NCI-H146 (cell line): ENCODE results near the gene CORO6.

Experiments used
- DNase-seq: peaks from one replicate; lab custom pipeline; 2025; lab: John Stamatoyannopoulos, UW

Gene CORO6

DNA sequence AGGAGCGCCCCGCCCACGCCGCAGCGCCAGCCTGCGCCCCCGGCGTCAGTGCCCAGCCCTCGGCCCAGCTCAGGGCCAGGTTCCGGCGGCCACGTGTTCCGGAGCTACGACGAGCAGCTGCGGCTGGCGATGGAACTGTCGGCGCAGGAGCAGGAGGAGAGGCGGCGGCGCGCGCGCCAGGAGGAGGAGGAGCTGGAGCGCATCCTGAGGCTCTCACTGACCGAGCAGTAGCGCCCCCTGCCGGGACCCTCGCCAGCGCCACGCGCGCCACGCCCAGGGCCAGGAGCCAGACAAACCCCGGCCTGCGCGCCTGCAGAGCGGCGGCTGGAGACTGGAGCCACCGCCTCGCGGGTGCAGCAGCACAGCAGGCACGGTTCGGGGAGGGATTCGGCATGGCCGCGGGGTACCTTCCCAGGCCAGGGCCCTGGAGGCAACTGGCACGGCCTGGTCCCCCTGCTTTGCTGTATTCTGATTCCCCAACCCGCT, 9.3 kb downstream of the CORO6 start:
- DNase-seq = no peak

DNA sequence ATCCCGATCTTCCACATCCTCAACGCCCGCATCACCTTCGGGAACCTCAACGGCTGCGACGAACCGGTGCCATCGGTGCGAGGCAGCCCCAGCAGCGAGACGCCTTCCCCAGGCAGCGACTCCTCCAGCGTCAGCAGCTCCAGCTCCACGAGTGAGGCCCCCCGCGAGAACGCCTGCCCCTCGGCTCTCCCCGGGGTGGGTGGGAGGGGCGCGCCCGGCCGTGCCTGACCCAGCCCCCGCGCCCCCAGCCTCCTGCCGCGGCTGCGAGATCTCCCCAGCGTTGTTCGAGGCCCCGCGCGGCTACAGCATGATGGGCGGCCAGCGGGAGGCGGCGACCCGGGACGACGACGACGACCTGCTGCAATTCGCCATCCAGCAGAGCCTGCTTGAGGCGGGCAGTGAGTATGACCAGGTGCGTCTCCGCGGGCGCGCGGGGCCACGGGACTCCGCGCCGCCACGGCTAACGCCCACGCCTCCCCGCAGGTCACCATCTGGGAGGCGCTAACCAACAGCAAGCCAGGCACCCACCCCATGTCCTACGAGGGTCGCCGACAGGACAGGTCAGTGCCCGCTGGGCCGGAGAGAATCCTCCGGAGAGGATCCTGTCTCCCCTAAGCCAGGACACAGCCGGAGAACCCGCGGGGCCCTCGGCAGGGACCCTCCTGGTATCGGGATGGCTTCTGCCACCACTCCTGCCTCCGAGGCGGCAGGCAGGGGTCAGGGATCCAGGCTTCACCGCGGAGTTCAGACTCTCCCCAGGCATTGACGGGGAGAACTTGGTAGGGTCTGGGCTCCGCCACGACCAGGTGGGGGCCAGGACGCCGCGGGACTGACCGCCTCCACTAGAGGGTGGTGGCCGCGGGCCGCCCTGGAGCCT, 10.1 kb downstream of the CORO6 start:
- no peak for DNase-seq

DNA sequence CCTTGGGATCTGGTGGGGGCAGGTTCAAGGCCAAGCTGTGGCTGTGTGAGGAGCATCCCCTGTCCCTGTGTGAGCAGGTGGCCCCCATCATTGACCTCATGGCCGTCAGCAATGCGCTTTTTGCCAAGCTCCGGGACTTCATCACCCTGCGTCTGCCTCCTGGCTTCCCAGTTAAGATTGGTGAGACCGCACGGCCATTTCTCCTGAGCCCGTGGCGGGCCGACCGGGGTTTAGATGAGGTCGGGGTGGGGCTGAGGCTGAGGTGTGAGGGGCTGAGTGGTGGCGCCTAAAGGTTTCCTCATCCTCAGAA, 10.7 kb downstream of the CORO6 start:
- DNase-seq = no peak

DNA sequence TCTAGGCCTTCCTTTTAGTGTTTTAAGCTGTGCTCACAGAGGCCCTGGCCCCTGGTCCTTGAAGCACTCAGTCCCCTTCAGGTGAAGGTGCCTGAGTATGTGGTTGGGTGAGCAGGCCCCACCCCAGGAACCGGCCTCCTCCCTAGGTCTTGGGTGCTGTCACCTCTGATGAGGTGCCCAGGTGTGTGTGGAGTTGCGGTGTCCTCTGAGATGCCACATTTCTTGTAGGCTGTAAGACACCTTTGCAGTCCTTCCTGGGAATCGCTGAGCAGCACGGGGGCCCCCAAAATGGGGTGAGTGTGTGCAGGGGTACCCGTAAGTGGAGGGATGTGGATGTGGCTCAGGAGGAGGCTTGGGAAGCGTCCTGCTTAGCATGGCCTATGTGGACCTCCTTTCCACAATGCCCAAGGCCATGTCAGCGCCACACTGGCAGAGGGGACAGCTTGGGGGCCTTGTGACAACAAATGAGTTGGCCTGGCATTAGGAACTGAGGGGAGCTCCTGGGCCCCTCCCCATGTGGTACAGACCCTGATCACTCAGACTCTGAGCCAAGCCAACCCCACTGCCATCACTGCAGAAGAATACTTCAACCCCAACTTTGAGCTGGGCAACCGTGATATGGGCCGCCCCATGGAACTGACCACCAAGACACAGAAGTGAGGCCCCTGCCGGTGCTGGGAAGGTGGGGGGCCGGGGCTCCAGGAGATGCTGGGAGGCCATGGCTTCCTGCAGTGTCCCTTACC, 11.2 kb downstream of the CORO6 start:
- no peak for DNase-seq

DNA sequence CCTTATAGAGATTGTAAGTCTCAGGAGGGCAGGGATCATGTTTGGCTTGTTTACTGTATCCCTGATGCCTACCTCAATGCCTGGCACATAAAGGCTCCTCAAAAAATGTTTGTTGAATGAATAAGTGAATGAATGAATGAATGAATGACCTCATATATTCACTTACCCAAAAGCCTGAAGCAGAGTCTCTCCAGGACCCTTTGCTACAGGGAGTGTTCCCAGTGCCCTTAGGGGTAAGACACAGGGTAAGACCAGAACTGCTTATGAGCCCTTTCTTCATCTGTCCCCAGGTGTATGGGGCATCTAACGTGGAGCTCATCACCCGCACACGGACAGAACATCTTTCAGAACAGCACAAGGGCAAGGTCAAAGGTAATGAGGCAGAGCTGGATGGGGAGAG, 12.3 kb downstream of the CORO6 start:
- no peak for DNase-seq

DNA sequence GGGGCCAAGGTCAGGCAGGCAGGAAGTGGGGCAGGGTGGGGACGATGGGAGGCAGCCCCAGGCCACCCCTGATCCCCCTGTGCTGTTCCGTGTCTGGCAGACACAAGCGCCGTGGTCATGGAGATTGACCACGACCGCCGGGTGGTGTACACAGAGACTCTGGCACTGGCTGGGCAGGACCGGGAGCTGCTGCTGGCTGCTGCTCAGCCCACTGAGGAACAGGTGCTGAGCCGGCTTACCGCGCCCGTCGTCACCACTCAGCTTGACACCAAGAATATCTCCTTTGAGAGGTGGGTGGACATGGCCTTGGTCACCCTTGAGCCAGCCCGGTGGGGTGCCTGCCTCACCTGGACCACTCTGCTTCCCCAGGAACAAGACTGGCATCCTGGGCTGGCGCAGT, 13.7 kb downstream of the CORO6 start:
- DNase-seq = no peak

DNA sequence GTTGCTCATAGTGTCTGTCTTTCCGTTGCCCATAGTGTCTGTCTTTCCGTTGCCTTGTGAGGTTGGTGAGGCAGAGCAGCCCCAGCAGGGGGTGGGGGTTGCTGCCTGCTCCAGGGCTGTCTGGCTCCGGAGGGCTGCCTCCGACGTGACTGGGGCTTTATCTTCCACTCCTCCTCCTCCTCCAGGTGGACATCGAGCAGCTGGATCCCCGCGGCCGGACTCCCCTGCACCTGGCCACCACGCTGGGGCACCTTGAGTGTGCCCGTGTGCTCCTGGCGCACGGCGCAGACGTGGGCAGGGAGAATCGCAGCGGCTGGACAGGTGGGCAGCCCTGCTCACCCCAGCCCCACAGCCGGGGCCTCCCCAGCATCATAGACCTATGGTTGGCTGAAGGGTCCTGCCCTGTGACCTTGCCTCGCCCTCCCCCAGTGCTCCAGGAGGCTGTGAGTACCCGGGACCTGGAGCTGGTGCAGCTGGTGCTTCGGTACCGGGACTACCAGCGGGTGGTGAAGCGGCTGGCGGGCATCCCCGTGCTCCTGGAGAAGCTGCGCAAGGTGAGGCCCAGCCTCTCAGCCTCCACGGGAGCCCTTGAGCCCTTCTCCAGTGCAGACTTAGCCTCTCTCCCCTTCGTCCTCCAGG, 15.0 kb downstream of the CORO6 start:
- DNase-seq = no peak

DNA sequence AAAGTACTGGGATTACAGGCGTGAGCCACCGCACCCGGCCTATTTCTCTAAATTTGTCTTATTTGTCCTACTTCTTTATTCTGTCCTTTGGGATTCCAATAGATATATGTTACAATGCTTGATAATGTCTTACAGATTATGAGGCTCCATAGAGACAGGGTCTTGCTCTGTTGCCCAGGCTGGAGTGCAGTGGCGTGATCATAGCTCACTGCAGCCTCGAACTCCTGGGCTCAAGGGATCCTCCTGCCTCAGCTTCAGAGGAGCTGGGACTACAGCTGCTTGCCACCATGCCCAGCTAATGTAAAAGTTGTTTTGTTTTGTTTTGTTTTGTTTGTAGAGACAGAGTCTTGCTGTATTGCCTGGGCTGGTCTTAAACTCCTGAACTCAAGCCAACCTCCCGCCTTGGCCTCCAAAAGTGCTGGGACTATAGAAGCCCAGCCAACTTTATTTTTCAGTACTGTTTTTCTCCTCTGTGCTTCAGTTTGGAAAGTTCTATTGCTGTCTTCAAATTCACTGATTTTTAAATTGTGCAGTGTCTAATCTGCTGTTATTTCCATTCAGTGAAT, 19.5 kb downstream of the CORO6 start:
- DNase-seq = no peak

DNA sequence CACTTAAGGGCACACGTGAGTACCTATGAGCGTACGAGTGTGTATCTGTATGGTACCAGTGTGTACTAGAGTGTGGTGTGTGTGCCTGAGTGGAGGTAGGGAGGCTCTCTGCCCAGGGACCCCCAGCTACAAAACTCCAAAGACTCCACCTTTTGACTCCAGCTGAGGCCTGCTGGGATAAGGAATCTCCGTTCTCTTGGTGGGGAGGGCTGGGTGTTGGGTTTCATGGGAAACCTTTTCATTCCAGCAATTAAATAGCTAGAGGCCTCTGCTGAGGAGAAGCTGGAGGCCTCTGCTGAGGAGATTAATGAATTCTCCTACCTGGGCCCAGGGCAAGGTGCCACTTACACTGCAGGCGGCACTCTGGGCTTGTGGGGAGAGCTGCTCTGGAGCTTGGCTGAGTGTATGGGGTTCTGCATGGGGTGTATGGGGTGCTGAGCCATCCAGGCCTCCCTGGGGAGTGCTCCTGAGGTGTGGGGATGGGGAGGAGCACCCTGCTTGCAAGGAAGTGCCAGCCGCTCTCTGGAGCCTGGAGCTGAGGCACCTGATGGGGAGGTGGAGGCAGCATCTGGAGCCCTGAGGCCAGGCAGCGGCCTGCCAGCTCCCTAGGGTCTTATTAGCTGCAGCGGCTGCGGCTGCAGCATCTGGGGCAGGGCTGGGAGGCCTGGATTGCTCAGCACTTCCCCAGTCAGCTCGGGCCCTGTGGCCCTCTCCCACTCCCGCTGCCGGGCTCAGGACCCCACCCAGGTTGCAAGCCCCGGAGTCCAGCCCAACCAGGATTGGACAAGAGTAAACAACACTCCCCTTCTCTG, 25.1 kb downstream of the CORO6 start:
- DNase-seq = no peak

DNA sequence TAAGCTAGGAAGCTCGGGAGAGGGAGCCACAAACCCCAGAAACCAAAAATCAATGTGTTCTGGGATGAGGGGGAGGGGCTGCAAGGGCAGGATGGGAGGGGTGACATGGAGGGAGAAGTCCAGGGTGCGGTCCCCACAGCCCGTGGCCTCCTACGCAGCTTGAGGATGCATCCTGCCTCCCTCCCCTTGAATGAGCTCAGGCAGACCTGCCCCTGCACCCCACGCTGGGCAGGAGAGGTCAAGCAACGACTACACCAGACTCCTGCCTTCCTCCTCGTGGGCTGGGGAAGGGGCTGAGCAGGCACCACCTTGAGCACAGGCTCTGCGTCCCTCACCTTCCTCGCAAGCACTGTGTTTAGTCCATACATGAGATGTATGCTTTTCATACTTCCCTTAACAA, 25.9 kb downstream of the CORO6 start:
- DNase-seq = no peak

DNA sequence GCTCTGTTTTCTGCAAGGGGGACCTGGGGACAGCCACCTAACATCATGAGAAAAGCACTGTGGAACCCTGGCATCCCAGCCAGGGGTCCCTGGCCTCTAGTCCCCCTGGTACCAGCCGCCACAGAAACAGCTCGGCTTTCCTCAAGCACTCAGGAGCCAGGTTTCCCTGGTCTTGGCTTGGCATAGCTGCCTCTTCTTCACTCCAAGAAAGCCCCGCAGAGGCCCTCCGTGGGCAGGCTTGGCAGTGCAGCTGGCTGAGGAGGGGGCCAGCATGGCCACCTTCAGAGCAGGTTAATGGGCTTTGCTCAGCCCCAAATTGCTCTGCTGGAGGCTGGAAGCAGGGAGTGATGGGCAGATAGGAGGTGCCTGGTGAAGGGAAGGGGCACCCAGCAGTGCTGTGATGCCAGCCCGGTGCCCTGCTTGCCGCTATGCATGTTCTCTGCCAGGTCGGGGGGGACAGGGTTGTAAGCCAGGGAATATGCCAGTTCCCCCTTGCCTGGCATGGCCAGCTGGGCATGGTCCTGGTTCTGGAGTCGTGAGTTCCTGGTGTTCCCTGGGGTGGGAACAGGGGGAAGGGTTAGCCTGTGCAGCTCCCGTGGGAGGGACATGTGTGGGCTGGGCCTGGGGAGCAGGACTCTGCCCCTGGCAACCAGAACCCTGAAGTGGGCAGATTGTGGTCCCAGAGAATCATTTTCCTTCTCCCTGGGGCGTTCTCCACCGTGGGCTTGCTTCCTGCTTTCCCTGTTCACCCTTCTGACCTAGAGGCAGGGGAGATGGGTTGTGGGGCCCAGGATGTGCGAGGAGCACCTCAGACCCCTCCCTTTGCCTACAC, 26.6 kb downstream of the CORO6 start:
- DNase-seq = no peak

DNA sequence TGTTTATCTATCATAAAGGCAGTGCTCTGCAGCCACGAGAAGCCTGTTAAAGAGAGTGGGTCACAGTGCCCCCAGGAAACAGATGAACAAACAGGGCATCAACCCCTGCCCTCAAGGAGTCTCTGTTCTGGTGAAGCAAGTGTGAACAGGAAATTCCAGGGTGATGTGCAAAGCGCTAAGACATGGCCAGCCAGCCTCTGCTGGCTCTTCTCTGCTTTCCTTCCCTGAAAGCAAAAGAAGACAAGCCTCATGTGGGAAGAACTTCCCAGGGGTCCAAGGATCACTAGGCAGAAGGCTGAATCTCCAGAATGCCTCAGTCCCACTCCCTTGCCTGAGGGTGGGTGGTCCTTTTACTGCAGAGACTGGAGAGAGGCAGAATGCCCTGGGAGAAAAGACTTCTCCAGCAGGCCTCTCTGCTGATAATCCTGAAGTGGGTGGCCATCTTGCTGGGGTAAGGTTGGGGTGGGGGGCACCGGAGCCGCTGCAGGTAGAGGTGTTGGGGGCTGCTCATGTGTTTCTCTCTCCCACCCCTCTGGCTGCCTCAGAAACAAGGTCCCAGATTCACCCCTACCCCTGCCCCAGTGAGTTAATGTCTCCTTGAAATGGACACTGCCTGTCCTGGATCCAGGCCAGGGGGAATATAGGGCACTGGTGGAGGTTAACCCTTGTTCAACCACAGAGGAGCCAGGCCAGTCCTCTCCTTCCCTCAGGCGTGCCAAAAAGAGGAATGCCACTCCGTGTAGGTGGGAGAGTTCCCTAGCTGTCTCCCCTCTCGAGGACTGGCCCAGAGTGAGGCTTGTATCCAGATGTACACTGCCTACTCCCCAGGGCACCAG, 27.4 kb downstream of the CORO6 start:
- DNase-seq = no peak

DNA sequence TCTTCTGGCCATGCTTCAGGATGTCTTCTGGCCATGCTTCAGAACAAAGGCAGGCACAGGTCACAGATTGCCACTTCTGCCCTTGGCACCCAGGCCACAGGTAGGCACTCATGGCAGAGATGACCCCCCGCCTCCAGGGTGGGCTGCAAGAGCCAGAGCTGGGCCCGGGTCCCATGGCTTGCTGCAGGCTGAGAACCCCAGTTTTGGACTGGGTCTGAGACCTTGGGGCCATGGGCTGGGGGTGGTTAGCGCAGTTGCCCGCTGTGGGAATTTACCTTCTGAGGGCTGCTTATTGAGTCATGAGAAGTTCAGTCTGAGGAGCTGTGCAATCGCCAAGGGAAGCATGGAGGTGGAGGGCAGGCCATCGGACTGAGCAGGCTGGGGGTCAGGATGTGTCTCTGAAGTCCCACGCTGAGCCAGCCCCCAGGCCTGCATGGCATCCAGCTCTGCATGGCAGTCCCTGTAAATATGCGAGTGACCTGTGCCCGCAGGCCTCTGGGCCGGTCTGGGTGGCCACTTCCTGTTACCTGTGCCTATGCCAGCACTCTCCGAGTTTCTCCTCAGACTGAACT, 28.1 kb downstream of the CORO6 start:
- no peak for DNase-seq

DNA sequence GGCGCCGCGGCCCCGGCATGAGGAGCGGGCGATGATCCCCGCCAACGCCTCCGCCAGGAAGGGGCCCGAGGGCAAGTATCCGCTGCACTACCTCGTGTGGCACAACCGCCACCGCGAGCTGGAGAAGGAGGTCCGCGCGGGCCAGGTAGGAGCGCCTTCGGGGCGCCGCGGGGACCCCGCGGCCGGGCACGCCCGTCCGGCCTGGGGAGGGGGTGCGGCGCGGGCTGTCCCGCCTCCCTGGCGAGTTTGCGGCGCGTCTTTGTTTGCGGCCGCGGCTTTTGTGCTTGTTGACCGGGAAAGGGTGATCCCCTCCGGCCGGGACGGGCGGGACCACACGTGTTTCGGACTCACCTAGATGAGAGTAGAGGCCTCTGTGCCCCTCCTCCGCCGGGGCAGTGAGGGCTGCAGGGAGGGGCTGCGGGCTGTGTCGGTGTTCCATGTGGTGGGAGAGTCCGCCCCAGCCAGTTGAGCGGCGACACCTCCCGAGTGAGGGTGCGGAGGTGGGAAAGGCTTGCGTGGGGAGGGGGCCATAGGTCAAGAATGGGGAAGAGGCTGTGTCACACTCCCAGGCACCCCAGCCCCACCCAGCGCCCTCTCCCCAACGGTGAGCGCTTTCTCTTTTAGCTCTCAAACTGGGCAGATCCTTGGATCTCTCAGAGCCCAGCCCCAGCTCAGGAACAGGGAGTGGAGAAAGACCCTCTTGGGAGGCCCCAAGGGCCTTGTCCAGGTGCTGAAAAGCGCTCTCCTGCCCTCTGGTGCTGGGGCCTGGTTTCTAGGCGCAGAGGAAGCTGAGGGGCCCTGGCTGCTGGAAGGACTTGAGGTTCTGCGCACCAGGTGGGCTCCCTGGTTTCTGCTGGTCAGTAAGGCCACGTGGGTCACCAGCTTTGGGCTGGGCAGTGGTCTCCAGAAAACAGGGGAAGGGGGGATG, 28.9 kb downstream of the CORO6 start:
- DNase-seq = peak; percentile 47

DNA sequence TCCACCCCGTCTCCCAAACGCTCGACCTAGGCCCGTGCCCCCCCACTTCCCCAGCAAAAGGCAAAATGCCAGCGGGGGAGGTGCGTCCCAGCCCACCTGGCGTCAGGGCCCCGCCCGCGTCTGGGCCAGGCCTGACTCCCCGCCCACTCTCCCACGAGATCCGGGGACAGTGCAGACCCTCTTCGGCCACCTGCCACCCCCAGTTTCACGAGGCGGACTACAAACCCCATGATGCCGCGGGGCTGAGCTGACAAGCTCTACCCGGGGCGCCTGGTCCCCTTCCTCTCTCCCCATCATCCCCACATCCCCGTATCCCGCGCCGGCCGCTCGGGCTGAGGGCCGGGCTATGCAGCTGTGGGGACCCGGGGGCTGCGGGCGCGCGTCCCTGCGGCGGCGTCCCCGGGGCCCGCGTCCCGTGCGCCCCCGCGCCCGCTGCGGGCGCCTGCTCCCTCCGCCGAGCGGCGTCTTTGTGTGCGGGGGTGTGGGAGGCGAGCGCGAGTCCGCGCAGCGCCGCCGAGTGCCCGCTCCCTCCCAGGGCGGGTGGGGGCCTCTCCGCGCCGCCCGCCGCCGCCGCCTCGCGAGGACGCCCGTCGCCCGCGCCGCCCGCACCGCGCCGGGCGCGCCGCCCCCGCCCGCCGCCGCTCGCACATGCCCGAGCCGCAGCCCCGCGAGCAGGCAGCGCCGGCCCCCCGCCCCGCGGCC, 29.7 kb downstream of the CORO6 start, which contains the start of gene ANKRD13B:
Gene ANKRD13B (plus strand): TSS at position 283 of the 702 bp plus-strand sequence. CDS start 490 bp downstream, outside the sequence.
- DNase-seq = peak; percentile 85

DNA sequence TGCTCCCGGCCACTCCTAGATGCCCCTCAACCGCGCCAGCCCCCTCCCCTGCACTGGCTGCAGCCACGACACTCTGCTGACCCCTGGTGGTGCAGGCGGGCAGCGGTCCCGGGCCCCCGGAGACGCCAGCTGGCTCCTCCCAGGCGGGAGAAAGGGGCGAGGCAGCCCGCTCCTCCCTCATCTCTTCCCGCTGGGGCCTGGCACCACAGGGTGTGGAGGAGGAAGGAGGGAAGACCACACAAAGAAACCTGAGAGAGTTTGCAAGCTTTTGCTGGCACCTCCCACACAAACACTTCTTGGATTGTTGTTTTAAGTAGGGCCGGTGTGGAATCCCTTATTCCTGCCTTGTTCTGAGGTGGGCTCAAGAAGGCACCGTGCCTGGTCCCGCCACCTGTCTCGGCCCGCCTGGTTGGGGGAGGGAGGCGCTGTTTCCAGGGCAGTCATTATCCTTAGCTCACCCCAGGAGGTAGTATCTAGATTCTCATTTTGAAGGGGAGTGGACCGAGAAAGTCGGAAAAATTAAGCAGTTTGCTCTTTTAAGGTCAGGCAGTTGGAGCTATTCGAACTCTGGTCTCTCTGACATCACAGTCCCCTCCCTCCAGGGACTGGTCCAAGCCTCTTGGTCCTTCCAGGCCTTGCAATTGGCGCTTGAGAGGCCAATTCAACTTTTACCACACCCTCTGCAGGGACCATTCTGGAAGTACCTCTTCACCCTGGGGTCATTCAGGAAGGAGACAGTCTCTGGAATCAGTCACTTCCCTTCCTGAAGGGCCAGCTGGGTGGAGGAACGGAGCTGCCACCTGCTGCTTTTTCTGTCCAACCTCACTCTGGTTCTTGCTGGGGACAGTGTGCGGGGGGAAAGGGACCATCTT, 30.7 kb downstream of the CORO6 start:
- DNase-seq = peak; percentile 93
